H1 (cell line): ENCODE data around the gene PLD3. TPM values are rescaled to one million over a fixed set of nuclear protein-coding genes. Genes with fewer than 3 reads are reported as not detected.

Experiments used
- CTCF ChIA-PET: fragments of 300-600 bp; sonication (Branson Sonifier 250); formaldehyde crosslinking; loops from one replicate; lab custom pipeline; 2021; ENCODE audit not compliant: partially characterized antibody; lab: Charles Lee
- POLR2A ChIA-PET: fragments of 300-600 bp; sonication (Branson Sonifier 250); formaldehyde crosslinking; loops from one replicate; lab custom pipeline; 2021; ENCODE audit warnings: inconsistent platforms; ENCODE audit not compliant: partially characterized antibody; lab: Charles Lee
- DNase-seq, 2 experiments: peaks; one replicate each; pipeline versions ENCODE4 v3.0.0 to v3.0.0-alpha.2; 2010 to 2022; ENCODE audit warnings: low spot score in 2 of 2, low read depth in 1 of 2, mixed read lengths in 1 of 2
- FAIRE-seq: peaks from 2 replicates; lab custom pipeline; 2011; peaks lifted over from hg19 to GRCh38; lab: Jason Lieb, UNC
- H2AFZ ChIP-seq: 2 replicates; pipeline ENCODE4 v1.8.1; 2012; ENCODE audit warnings: low read length, inconsistent platforms
- H2AK5ac ChIP-seq: 2 replicates; pipeline ENCODE4 v1.6.1; 2013; ENCODE audit warnings: low read depth, low read length
- H2BK120ac ChIP-seq: replicated peaks from 2 replicates; pipeline ENCODE3; 2013; ENCODE audit warnings: low read depth, low read length, inconsistent platforms
- H2BK12ac ChIP-seq: 2 replicates; pipeline ENCODE4 v1.6.1; 2013; ENCODE audit warnings: low read depth, low read length
- H2BK15ac ChIP-seq: 2 replicates; pipeline ENCODE4 v1.6.1; 2013; ENCODE audit warnings: low read length
- H2BK20ac ChIP-seq: 2 replicates; pipeline ENCODE4 v1.6.1; 2013; ENCODE audit warnings: low read length
- H2BK5ac ChIP-seq: 2 replicates; pipeline ENCODE4 v1.6.1; 2013; ENCODE audit warnings: low read depth, low read length
- H3K14ac ChIP-seq: 2 replicates; pipeline ENCODE4 v1.6.1; 2013; ENCODE audit warnings: inconsistent platforms; ENCODE audit not compliant: insufficient read length
- H3K18ac ChIP-seq: 2 replicates; pipeline ENCODE4 v1.6.1; 2013; ENCODE audit warnings: low read length; ENCODE audit errors: extremely low read depth
- H3K23ac ChIP-seq: 2 replicates; pipeline ENCODE4 v1.6.1; 2013; ENCODE audit warnings: inconsistent platforms; ENCODE audit not compliant: insufficient read length
- H3K23me2 ChIP-seq: 2 replicates; pipeline ENCODE4 v1.6.1; 2013; ENCODE audit warnings: low read depth, low read length
- H3K27ac ChIP-seq: 2 replicates; pipeline ENCODE4 v1.6.1; 2011; ENCODE audit warnings: low read depth, low read length, inconsistent platforms
- H3K27me3 ChIP-seq, 4 experiments: replicated peaks in 1 of 4; 1 replicate in 1 of 4; 2 replicates in 3 of 4; pipeline versions ENCODE4 v1.6.1 to v1.8.1; 2011 to 2013; ENCODE audit warnings: low read length in 3 of 4, mild to moderate bottlenecking in 3 of 4, inconsistent platforms in 2 of 4, mixed read lengths in 2 of 4, moderate library complexity in 1 of 4; ENCODE audit not compliant: control insufficient read depth in 3 of 4, insufficient read depth in 3 of 4; ENCODE audit errors: extremely low read depth in 1 of 4
- H3K36me3 ChIP-seq, 4 experiments: 2 replicates each; pipeline versions ENCODE4 v1.6.1 to v1.8.1; 2011 to 2013; ENCODE audit warnings: mild to moderate bottlenecking in 4 of 4, low read length in 3 of 4, moderate library complexity in 2 of 4, control low read depth in 1 of 4, inconsistent platforms in 1 of 4; ENCODE audit not compliant: insufficient read depth in 4 of 4, control insufficient read depth in 2 of 4
- H3K4ac ChIP-seq: replicated peaks from 2 replicates; pipeline ENCODE3; 2013; ENCODE audit warnings: low read length, low read depth, mixed read lengths, inconsistent platforms; ENCODE audit not compliant: insufficient read length
- H3K4me1 ChIP-seq, 4 experiments: replicated peaks in 1 of 4; 1 replicate in 1 of 4; 2 replicates in 3 of 4; pipeline versions ENCODE4 v1.6.1 to v1.8.1; 2011 to 2013; ENCODE audit warnings: low read length in 3 of 4, inconsistent platforms in 2 of 4, mixed read lengths in 1 of 4; ENCODE audit not compliant: insufficient read depth in 4 of 4, control insufficient read depth in 3 of 4
- H3K4me2 ChIP-seq, 2 experiments: 2 replicates each; pipeline versions ENCODE4 v1.6.1 to v1.8.1; 2011 to 2013; ENCODE audit warnings: low read depth in 2 of 2, low read length in 2 of 2, control low read depth in 1 of 2, inconsistent platforms in 1 of 2, mild to moderate bottlenecking in 1 of 2; ENCODE audit not compliant: insufficient read depth in 1 of 2
- H3K4me3 ChIP-seq, 4 experiments: fragments of 200-600, 300-600 bp in 1 of 4; sonication (generic), shearing (Covaris generic), sonication (Bioruptor Twin) in 1 of 4; 2 replicates each; pipeline versions ENCODE4 v1.5.1 to v1.8.1; 2011 to 2016; ENCODE audit warnings: low read length in 4 of 4, low read depth in 3 of 4, control low read depth in 2 of 4, inconsistent platforms in 2 of 4, mild to moderate bottlenecking in 2 of 4, mixed read lengths in 1 of 4, moderate library complexity in 1 of 4; ENCODE audit not compliant: insufficient read depth in 2 of 4; ENCODE audit errors: extremely low read depth in 1 of 4
- H3K56ac ChIP-seq: replicated peaks from 2 replicates; pipeline ENCODE3; 2013; ENCODE audit warnings: low read depth, mild to moderate bottlenecking, mixed read lengths, low read length, inconsistent platforms; ENCODE audit not compliant: insufficient read length
- H3K79me1 ChIP-seq: 2 replicates; pipeline ENCODE4 v1.6.1; 2013; ENCODE audit warnings: low read depth, low read length, control low read depth
- H3K79me2 ChIP-seq, 2 experiments: 2 replicates each; pipeline versions ENCODE4 v1.6.1 to v1.8.1; 2012 to 2013; ENCODE audit warnings: low read length in 2 of 2, mild to moderate bottlenecking in 2 of 2, inconsistent platforms in 1 of 2; ENCODE audit not compliant: insufficient read depth in 2 of 2, control insufficient read depth in 1 of 2
- H3K9ac ChIP-seq, 4 experiments: replicated peaks in 1 of 4; 1 replicate in 1 of 4; 2 replicates in 3 of 4; pipeline versions ENCODE4 v1.6.1 to v1.8.1; 2011 to 2013; ENCODE audit warnings: low read depth in 3 of 4, low read length in 3 of 4, control low read depth in 2 of 4, mild to moderate bottlenecking in 2 of 4, moderate library complexity in 2 of 4, inconsistent platforms in 1 of 4; ENCODE audit errors: extremely low read depth in 1 of 4
- H3K9me3 ChIP-seq, 2 experiments: 2 replicates each; pipeline versions ENCODE4 v1.6.1 to v1.8.1; 2012 to 2013; ENCODE audit warnings: mild to moderate bottlenecking in 2 of 2, moderate library complexity in 2 of 2, control low read depth in 1 of 2, inconsistent platforms in 1 of 2, low read depth in 1 of 2, low read length in 1 of 2, mixed read lengths in 1 of 2; ENCODE audit not compliant: insufficient read depth in 2 of 2
- H4K20me1 ChIP-seq, 2 experiments: replicated peaks in 1 of 2; 2 replicates each; pipeline versions ENCODE3 to v1.8.1; 2011 to 2013; ENCODE audit warnings: inconsistent platforms in 2 of 2, low read length in 2 of 2, mild to moderate bottlenecking in 1 of 2; ENCODE audit not compliant: insufficient read depth in 2 of 2, control insufficient read depth in 1 of 2
- H4K5ac ChIP-seq: 2 replicates; pipeline ENCODE4 v1.6.1; 2013; ENCODE audit warnings: low read length, low read depth, mixed read lengths, inconsistent platforms; ENCODE audit not compliant: insufficient read length
- H4K8ac ChIP-seq: 2 replicates; pipeline ENCODE4 v1.8.0; 2013; ENCODE audit warnings: mild to moderate bottlenecking, moderate library complexity, low read length, inconsistent platforms; ENCODE audit not compliant: insufficient read depth; ENCODE audit errors: extremely low read depth
- H4K91ac ChIP-seq: replicated peaks from 2 replicates; pipeline ENCODE3; 2013; ENCODE audit warnings: low read length, mixed read lengths, inconsistent platforms; ENCODE audit not compliant: insufficient read length
- GABPA ChIP-seq: IDR thresholded peaks from 2 replicates; pipeline ENCODE4 v1.6.1; 2011; ENCODE audit warnings: mild to moderate bottlenecking, low read length, moderate library complexity, borderline replicate concordance; ENCODE audit not compliant: insufficient read depth
- JUN ChIP-seq: IDR thresholded peaks from 2 replicates; pipeline ENCODE4 v1.6.1; 2011; ENCODE audit warnings: low read depth, mild to moderate bottlenecking, improper control_type of control experiment, low read length
- POLR2A ChIP-seq, 2 experiments: IDR thresholded peaks; 1 replicate in 1 of 2; 2 replicates in 1 of 2; pipeline ENCODE4 v1.6.1; 2011; ENCODE audit warnings: low read depth in 2 of 2, low read length in 2 of 2, mild to moderate bottlenecking in 2 of 2; ENCODE audit errors: control extremely low read depth in 1 of 2
- RFX5 ChIP-seq: IDR thresholded peaks from 2 replicates; pipeline ENCODE4 v1.6.1; 2011; ENCODE audit warnings: low read depth, low read length, improper control_type of control experiment, borderline replicate concordance
- SIN3A ChIP-seq, 2 experiments: IDR thresholded peaks in 1 of 2; conservative IDR thresholded peaks in 1 of 2; 2 replicates each; pipeline ENCODE4 v1.6.1; 2011 to 2012; ENCODE audit warnings: low read length in 2 of 2, improper control_type of control experiment in 1 of 2, low read depth in 1 of 2, mild to moderate bottlenecking in 1 of 2
- SIRT6 ChIP-seq: IDR thresholded peaks from one replicate; pipeline ENCODE4 v1.7.1; 2012; ENCODE audit warnings: low read length, inconsistent platforms
- SRF ChIP-seq: IDR thresholded peaks from 2 replicates; pipeline ENCODE4 v1.6.1; 2011; ENCODE audit warnings: mild to moderate bottlenecking, low read depth, low read length, moderate library complexity
- TCF12 ChIP-seq: IDR thresholded peaks from 2 replicates; pipeline ENCODE4 v1.6.1; 2011; ENCODE audit warnings: low read depth, mild to moderate bottlenecking, low read length
- TEAD4 ChIP-seq: IDR thresholded peaks from 2 replicates; pipeline ENCODE4 v1.6.1; 2012; ENCODE audit warnings: low read depth, low read length, inconsistent platforms, mixed read lengths
- YY1 ChIP-seq: IDR thresholded peaks from 2 replicates; pipeline ENCODE4 v1.6.1; 2011; ENCODE audit warnings: low read depth, mild to moderate bottlenecking, low read length
- ZNF274 ChIP-seq: IDR thresholded peaks from 2 replicates; pipeline ENCODE4 v1.7.0; 2012; ENCODE audit warnings: low read length, borderline replicate concordance; ENCODE audit errors: extremely low read depth
- WGBS, 2 experiments: shearing (Covaris generic) in 1 of 2; methylation state at CpG; one replicate each; pipeline versions ENCODE4 v1.1.6 to v1.1.7; 2013 to 2015; ENCODE audit warnings: low lambda C conversion rate in 2 of 2, mixed read lengths in 2 of 2, inconsistent platforms in 1 of 2, low coverage in 1 of 2, missing lambda C conversion rate in 1 of 2; ENCODE audit not compliant: insufficient replicate concordance in 2 of 2, insufficient coverage in 1 of 2, insufficient read length in 1 of 2; ENCODE audit errors: extremely low coverage in 1 of 2, missing lambda C conversion rate in 1 of 2; 5-methylcytosine and 5-hydroxymethylcytosine counted together
- polyA plus RNA-seq, 7 experiments: library from polyadenylated mRNA; depleted of rRNA in 3 of 7; stranded (reverse) in 5 of 7; unstranded in 2 of 7; fragments of >200 nt in 5 of 7; fragments of 200-250 nt in 2 of 7; gene quantifications; 1 replicate in 5 of 7; 2 replicates in 1 of 7; 4 replicates in 1 of 7; pipeline versions ENCODE4 v1.2.1 to v1.2.3, GENCODE V29; 2011 to 2013; ENCODE audit warnings: missing spikeins in 2 of 7, mixed read lengths in 2 of 7
- total RNA-seq: library from RNA; stranded (reverse); fragmentation: NEBNext Ultra II Directional; extraction: Animal tissue kit (Norgen Biotek cat#: 25700); gene quantifications from 2 replicates; pipeline ENCODE4 v1.2.1, GENCODE V29; 2021

PLD3 gene
- total and polyA plus RNA-seq, 2 of the 8 experiments (the other 6 are each of a cell fraction or from before 2014, with no cell fraction given) = 180 to 543 TPM

DNA sequence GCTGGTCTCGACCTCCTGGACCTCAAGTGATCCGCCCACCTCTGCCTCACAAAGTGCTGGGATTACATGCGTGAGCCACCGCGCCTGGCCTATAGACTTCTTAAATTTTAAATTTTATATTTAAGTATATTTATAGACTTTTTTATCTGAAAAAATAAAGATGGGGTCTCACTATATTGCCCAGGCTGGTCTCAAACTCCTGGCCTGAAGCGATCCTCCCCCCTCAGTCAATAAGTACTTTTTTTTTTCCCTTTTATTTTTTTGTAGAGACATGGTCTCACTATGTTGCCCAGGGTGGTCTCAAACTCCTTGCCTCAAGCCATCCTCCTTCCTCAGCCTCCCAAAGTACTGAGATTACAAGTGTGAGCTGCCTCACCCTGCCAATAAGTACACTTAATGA, 75.4 kb downstream of the PLD3 start:
- WGBS, 2 experiments = 96% methylated on average over 6 of the region's 6 CpGs; no CpG with 5 or more reads in 1 of the 2 experiments
- Histone ChIP-seq H3K9ac (no peak overlapping the region), H4K5ac (no peak overlapping the region), H4K91ac (no peak overlapping the region), H3K18ac (no peak overlapping the region), H3K4ac (no peak overlapping the region), H4K20me1 (no peaks in the 10 kb centered on the region), H3K4me3 (0 out of 8 replicates have a peak overlapping the region, but pooled peaks of 1 of the 4 experiments have one; percentile 77), H3K79me1 (no peaks in the 10 kb centered on the region; the same call in 1 of the 2 replicates), H2AK5ac (no peak overlapping the region), H3K23ac (no peak overlapping the region), H2BK15ac (no peak overlapping the region), H3K14ac (no peak overlapping the region), H2AFZ (no peak overlapping the region), H3K79me2 (no peaks in the 10 kb centered on the region), H3K56ac (no peak overlapping the region), H4K8ac (no peak overlapping the region), H2BK120ac (no peak overlapping the region), H3K9me3 (no peaks in the 10 kb centered on the region), H3K36me3 (peaks cover 0 to 2% (median 0%) of the 10 kb centered on the region in 4 experiments; a peak in 2 of 8 replicates), H2BK12ac (no peak overlapping the region), H3K27ac (no peak overlapping the region), H3K4me1 (peaks cover 0 to 6% (median 4%) of the 10 kb centered on the region in 4 experiments; a peak in 3 of 7 replicates), H3K27me3 (no peaks in the 10 kb centered on the region; a peak in 1 of 7 replicates), H3K23me2 (peaks cover 12% of the 10 kb centered on the region), H2BK20ac (no peak overlapping the region), H3K4me2 (peak overlapping the region in 1 of 2 experiments; percentile 95; a peak in 2 of 4 replicates), H2BK5ac (no peak overlapping the region)
- DNase-seq (no peak), FAIRE-seq (no peak)
- ChIA-PET POLR2A (interaction anchor here (0.7 to 3.1 kb wide), 5 partner anchors 9 to 373 kb away, joined by 3 to 20 read pairs (median 3); partner anchors contain the start of genes PRX and SERTAD3), CTCF (interaction anchor here (1.3 to 3.3 kb wide), 7 partner anchors 9 to 118 kb away, joined by 4 to 16 read pairs (median 8); partner anchors contain the start of gene SERTAD3)
- TF ChIP-seq SIN3A (conservative IDR thresholded peaks at IDR 0.05 in 1 of 2, IDR thresholded peaks at IDR 0.05 in 1 of 2; ENCODE audit: low read depth in 1 of 2, low read length in 2 of 2) = no peak
- no peak for TF ChIP-seq TCF12
- no peak for TF ChIP-seq SRF
- no peak for TF ChIP-seq RFX5
- no peak for TF ChIP-seq JUN
- no peak for TF ChIP-seq YY1
- TF ChIP-seq SIRT6 = no peak
- TF ChIP-seq TEAD4 = no peak
- TF ChIP-seq POLR2A (IDR thresholded peaks at IDR 0.05; ENCODE audit: control extremely low read depth in 1 of 2, low read depth in 2 of 2, low read length in 2 of 2) = no peak
- TF ChIP-seq ZNF274 = no peak
- no peak for TF ChIP-seq GABPA
